ENCODE results near the gene IKZF3.
A peak's percentile ranks its signal among the peaks of the same experiment; 100 is the strongest.

The IKZF3 gene

GRCh38 chr17:39845052-39845846 lies 18.9 kb downstream of the IKZF3 start (continued):
- peak; percentile 71; the same call in 1 of the 2 replicates for TF ChIP-seq GFI1B (tag by site-specific recombination; IDR thresholded peaks at IDR 0.05)

- H3K4me1 ChIP-seq (ENCODE audit: control insufficient read depth, insufficient read depth, low read length): peaks cover 7% of the 10 kb centered on the region
- ChIA-PET CTCF (interaction anchor here (0.7 kb wide), 1 partner anchor 55 kb away, joined by 3 read pairs; no protein-coding TSS in a partner anchor), POLR2A (interaction anchor here (0.8 kb wide), 1 partner anchor 77 kb away, joined by 3 read pairs; no protein-coding TSS in a partner anchor)
Observed at GRCh38 chr17:39841134-39841683, 22.9 kb downstream of the IKZF3 start.

DNA sequence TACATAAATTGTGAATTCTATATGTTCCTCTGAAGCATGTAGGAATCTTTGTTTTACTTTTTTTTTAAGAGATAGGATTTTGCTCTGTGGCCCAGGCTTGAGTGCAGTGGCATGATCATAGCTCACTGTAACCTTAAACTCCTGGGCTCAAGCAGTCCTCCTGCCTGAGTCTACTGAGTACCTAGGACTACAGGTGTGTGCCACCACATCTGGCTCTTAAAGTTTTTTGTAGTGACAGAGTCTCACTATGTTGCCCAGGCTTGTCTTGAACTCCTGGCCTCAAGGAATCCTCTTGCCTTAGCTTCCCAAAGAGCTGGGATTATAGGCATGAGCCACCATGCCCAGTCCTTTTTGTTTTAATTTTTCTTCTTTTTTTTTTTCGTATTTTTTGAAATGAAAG lies 25.3 kb downstream of the IKZF3 start:
- POLR2A ChIA-PET: no interaction called here
- CTCF ChIA-PET: no interaction called here
- no peak for TF ChIP-seq ZNF843 (tag by site-specific recombination; IDR thresholded peaks at IDR 0.05)
- TF ChIP-seq ZNF571 (tag by site-specific recombination; IDR thresholded peaks at IDR 0.05): no peak
- no peak for TF ChIP-seq ZNF544 (tag by site-specific recombination; IDR thresholded peaks at IDR 0.05)
- TF ChIP-seq HOXA7 (CRISPR knock-in tag; IDR thresholded peaks at IDR 0.05; ENCODE audit: borderline replicate concordance): no peak
- TF ChIP-seq ZNF19 (tag by site-specific recombination; IDR thresholded peaks at IDR 0.05; ENCODE audit: low read depth): no peak
- TF ChIP-seq ZNF24 (tag by site-specific recombination; IDR thresholded peaks at IDR 0.05): no peak
- no peak for TF ChIP-seq ZFP3 (tag by site-specific recombination; IDR thresholded peaks at IDR 0.05; ENCODE audit: low read depth)
- TF ChIP-seq, protein P1, sequence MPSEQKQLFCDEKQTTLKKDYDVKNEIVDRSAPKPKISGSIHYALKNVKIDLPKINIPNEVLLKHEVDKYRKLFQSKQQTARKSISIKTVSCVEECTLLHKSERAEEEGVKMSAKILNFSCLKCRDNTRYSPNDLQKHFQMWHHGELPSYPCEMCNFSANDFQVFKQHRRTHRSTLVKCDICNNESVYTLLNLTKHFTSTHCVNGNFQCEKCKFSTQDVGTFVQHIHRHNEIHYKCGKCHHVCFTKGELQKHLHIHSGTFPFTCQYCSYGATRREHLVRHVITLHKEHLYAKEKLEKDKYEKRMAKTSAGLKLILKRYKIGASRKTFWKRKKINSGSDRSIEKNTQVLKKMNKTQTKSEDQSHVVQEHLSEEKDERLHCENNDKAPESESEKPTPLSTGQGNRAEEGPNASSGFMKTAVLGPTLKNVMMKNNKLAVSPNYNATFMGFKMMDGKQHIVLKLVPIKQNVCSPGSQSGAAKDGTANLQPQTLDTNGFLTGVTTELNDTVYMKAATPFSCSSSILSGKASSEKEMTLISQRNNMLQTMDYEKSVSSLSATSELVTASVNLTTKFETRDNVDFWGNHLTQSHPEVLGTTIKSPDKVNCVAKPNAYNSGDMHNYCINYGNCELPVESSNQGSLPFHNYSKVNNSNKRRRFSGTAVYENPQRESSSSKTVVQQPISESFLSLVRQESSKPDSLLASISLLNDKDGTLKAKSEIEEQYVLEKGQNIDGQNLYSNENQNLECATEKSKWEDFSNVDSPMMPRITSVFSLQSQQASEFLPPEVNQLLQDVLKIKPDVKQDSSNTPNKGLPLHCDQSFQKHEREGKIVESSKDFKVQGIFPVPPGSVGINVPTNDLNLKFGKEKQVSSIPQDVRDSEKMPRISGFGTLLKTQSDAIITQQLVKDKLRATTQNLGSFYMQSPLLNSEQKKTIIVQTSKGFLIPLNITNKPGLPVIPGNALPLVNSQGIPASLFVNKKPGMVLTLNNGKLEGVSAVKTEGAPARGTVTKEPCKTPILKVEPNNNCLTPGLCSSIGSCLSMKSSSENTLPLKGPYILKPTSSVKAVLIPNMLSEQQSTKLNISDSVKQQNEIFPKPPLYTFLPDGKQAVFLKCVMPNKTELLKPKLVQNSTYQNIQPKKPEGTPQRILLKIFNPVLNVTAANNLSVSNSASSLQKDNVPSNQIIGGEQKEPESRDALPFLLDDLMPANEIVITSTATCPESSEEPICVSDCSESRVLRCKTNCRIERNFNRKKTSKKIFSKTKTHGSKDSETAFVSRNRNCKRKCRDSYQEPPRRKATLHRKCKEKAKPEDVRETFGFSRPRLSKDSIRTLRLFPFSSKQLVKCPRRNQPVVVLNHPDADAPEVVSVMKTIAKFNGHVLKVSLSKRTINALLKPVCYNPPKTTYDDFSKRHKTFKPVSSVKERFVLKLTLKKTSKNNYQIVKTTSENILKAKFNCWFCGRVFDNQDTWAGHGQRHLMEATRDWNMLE (tag by site-specific recombination; conservative IDR thresholded peaks at IDR 0.05; ENCODE audit: low read depth): no peak
- no peak for TF ChIP-seq HOXD13 (CRISPR knock-in tag; IDR thresholded peaks at IDR 0.05; ENCODE audit: borderline replicate concordance)
- TF ChIP-seq, protein P2, sequence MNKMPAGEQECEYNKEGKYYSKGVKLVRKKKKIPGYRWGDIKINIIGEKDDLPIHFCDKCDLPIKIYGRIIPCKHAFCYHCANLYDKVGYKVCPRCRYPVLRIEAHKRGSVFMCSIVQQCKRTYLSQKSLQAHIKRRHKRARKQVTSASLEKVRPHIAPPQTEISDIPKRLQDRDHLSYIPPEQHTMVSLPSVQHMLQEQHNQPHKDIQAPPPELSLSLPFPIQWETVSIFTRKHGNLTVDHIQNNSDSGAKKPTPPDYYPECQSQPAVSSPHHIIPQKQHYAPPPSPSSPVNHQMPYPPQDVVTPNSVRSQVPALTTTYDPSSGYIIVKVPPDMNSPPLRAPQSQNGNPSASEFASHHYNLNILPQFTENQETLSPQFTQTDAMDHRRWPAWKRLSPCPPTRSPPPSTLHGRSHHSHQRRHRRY (tag by site-specific recombination; IDR thresholded peaks at IDR 0.05): no peak
- Histone ChIP-seq H3K36me3 (ENCODE audit: control insufficient read depth in 2 of 2, insufficient read depth in 1 of 2, low read length in 2 of 2) (no peaks in the 10 kb centered on the region), H3K4me3 (ENCODE audit: low read depth, low read length) (no peak overlapping the region), H3K9me3 (ENCODE audit: control insufficient read depth, insufficient read depth, low read depth, low read length) (no peaks in the 10 kb centered on the region), H3K4me1 (ENCODE audit: control insufficient read depth, insufficient read depth, low read length) (no peaks in the 10 kb centered on the region), H3K27ac (ENCODE audit: extremely low read depth, low read depth, low read length) (no peak overlapping the region)

More at GRCh38 chr17:39841134-39841683, 22.9 kb downstream of the IKZF3 start:
- H3K36me3 ChIP-seq (ENCODE audit: control insufficient read depth in 2 of 2, insufficient read depth in 1 of 2, low read length in 2 of 2): no peaks in the 10 kb centered on the region
- no peak overlapping the region for H3K4me3 ChIP-seq (ENCODE audit: low read depth, low read length)
- H3K9me3 ChIP-seq (ENCODE audit: control insufficient read depth, insufficient read depth, low read depth, low read length): no peaks in the 10 kb centered on the region
- no peak overlapping the region for H3K27ac ChIP-seq (ENCODE audit: extremely low read depth, low read depth, low read length)
- no peak for TF ChIP-seq ZBTB8A (tag by site-specific recombination; IDR thresholded peaks at IDR 0.05)
- TF ChIP-seq, protein P3, sequence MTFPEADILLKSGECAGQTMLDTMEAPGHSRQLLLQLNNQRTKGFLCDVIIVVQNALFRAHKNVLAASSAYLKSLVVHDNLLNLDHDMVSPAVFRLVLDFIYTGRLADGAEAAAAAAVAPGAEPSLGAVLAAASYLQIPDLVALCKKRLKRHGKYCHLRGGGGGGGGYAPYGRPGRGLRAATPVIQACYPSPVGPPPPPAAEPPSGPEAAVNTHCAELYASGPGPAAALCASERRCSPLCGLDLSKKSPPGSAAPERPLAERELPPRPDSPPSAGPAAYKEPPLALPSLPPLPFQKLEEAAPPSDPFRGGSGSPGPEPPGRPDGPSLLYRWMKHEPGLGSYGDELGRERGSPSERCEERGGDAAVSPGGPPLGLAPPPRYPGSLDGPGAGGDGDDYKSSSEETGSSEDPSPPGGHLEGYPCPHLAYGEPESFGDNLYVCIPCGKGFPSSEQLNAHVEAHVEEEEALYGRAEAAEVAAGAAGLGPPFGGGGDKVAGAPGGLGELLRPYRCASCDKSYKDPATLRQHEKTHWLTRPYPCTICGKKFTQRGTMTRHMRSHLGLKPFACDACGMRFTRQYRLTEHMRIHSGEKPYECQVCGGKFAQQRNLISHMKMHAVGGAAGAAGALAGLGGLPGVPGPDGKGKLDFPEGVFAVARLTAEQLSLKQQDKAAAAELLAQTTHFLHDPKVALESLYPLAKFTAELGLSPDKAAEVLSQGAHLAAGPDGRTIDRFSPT (tag by site-specific recombination; IDR thresholded peaks at IDR 0.05): no peak
- no peak for TF ChIP-seq ZNF701 (tag by site-specific recombination; IDR thresholded peaks at IDR 0.05)
- TF ChIP-seq ZNF629 (tag by site-specific recombination; IDR thresholded peaks at IDR 0.05): no peak
- TF ChIP-seq GFI1B (tag by site-specific recombination; IDR thresholded peaks at IDR 0.05): no peak
